Endothelial cell of umbilical vein (primary cell): ENCODE measurements around the gene OPA1. TPM values are rescaled to one million over a fixed set of nuclear protein-coding genes. Genes with fewer than 3 reads are reported as not detected.

ENCODE experiments used
- BruUV-seq: library from RNA; stranded (reverse); fragments of 400-500 nt; replicated peaks from 2 replicates; lab custom pipeline; 2021; lab: Mats Ljungman, UMichigan
- CTCF ChIA-PET: fragments of 300-600, 350-600 bp; sonication (Branson Sonifier 250); formaldehyde crosslinking; loops from one replicate; lab custom pipeline; 2021; ENCODE audit warnings: antibody characterized with exemption, inconsistent platforms; lab: Charles Lee
- POLR2A ChIA-PET: fragments of 300-600, 350-600 bp; sonication (Branson Sonifier 250); formaldehyde crosslinking; loops from one replicate; lab custom pipeline; 2021; ENCODE audit warnings: antibody characterized with exemption, inconsistent platforms; lab: Charles Lee
- DNase-seq: peaks from one replicate; pipeline ENCODE4 v3.0.0-alpha.2; 2011; ENCODE audit warnings: low read depth, low spot score
- FAIRE-seq: peaks from 2 replicates; lab custom pipeline; 2011; peaks lifted over from hg19 to GRCh38; lab: Jason Lieb, UNC
- H2AFZ ChIP-seq: 2 replicates; pipeline ENCODE4 v1.6.0; 2012; ENCODE audit warnings: low read depth, low read length, control low read depth, inconsistent platforms
- H3K27ac ChIP-seq: 2 replicates; pipeline ENCODE4 v1.5.1; 2011; ENCODE audit warnings: low read depth, mild to moderate bottlenecking, control low read depth, low read length, moderate library complexity; ENCODE audit not compliant: insufficient read depth
- H3K27me3 ChIP-seq, 2 experiments: 2 replicates each; pipeline versions ENCODE4 v1.6.0 to v1.6.1; 2011; ENCODE audit warnings: low read length in 2 of 2, mixed read lengths in 1 of 2; ENCODE audit not compliant: control insufficient read depth in 2 of 2, insufficient read depth in 2 of 2
- H3K36me3 ChIP-seq, 2 experiments: 2 replicates in 1 of 2; 3 replicates in 1 of 2; pipeline ENCODE4 v1.5.1; 2011; ENCODE audit warnings: low read length in 2 of 2, mild to moderate bottlenecking in 1 of 2, moderate library complexity in 1 of 2; ENCODE audit not compliant: control insufficient read depth in 2 of 2, insufficient read depth in 2 of 2; ENCODE audit errors: extremely low read depth in 1 of 2
- H3K4me1 ChIP-seq: 3 replicates; pipeline ENCODE4 v1.5.1; 2011; ENCODE audit warnings: mild to moderate bottlenecking, low read length; ENCODE audit not compliant: control insufficient read depth, insufficient read depth; ENCODE audit errors: extremely low read depth
- H3K4me2 ChIP-seq: 2 replicates; pipeline ENCODE4 v1.6.1; 2011; ENCODE audit warnings: low read length, control low read depth, mixed read lengths; ENCODE audit not compliant: insufficient read depth
- H3K4me3 ChIP-seq, 3 experiments: fragments of 200-600 bp in 1 of 3; sonication (generic), shearing (Covaris generic) in 1 of 3; replicated peaks in 1 of 3; 2 replicates each; pipeline ENCODE4 v1.5.1; 2011 to 2016; ENCODE audit warnings: control low read depth in 3 of 3, low read length in 3 of 3, mild to moderate bottlenecking in 2 of 3, inconsistent platforms in 1 of 3, low read depth in 1 of 3, moderate library complexity in 1 of 3; ENCODE audit not compliant: insufficient read depth in 1 of 3
- H3K79me2 ChIP-seq: 2 replicates; pipeline ENCODE4 v1.6.0; 2012; ENCODE audit warnings: low read length, inconsistent platforms; ENCODE audit not compliant: control insufficient read depth, insufficient read depth
- H3K9ac ChIP-seq: replicated peaks from 2 replicates; pipeline ENCODE3; 2011; ENCODE audit warnings: low read length, control low read depth; ENCODE audit not compliant: insufficient read depth; ENCODE audit errors: extremely low read depth
- H3K9me1 ChIP-seq: replicated peaks from 3 replicates; pipeline ENCODE4 v1.6.0; 2011; ENCODE audit warnings: mild to moderate bottlenecking, low read length; ENCODE audit not compliant: control insufficient read depth, insufficient read depth; ENCODE audit errors: extremely low read depth
- H3K9me3 ChIP-seq: replicated peaks from 2 replicates; pipeline ENCODE4 v1.5.1; 2012; ENCODE audit warnings: low read length, inconsistent platforms; ENCODE audit not compliant: control insufficient read depth, insufficient read depth
- H4K20me1 ChIP-seq: replicated peaks from 2 replicates; pipeline ENCODE3; 2011; ENCODE audit warnings: mild to moderate bottlenecking, low read length; ENCODE audit not compliant: control insufficient read depth, insufficient read depth; ENCODE audit errors: extremely low read depth
- CTCF ChIP-seq, 2 donors: IDR thresholded peaks; 1 replicate in 1 of 2; 2 replicates in 1 of 2; pipeline ENCODE4 v1.5.1; 2011; ENCODE audit warnings: low read length in 2 of 2, mild to moderate bottlenecking in 2 of 2, moderate library complexity in 2 of 2, control low read depth in 1 of 2, inconsistent platforms in 1 of 2, low read depth in 1 of 2; ENCODE audit not compliant: insufficient read depth in 1 of 2; ENCODE audit errors: extremely low read depth in 1 of 2
- GATA2 ChIP-seq: IDR thresholded peaks from 2 replicates; pipeline ENCODE4 v1.7.0; 2011; ENCODE audit warnings: low read depth, mild to moderate bottlenecking, moderate library complexity, mixed read lengths, low read length; ENCODE audit not compliant: insufficient read length, insufficient read depth
- JUN ChIP-seq: IDR thresholded peaks from 2 replicates; pipeline ENCODE4 v1.6.1; 2011; ENCODE audit warnings: borderline replicate concordance, low read depth; ENCODE audit not compliant: insufficient read length, insufficient read depth
- MAX ChIP-seq: IDR thresholded peaks from 2 replicates; pipeline ENCODE4 v1.6.1; 2011; ENCODE audit not compliant: insufficient read depth, insufficient read length
- MYC ChIP-seq: IDR thresholded peaks from one replicate; pipeline ENCODE4 v1.6.1; 2011; ENCODE audit warnings: mild to moderate bottlenecking, low read depth, low read length
- dilution Hi-C: fragments of 300-500 bp; cut with MboI; formaldehyde crosslinking; loops from one replicate; pipeline ENCODE4 v1.15.0; 2019; ENCODE audit warnings: low sequenced_read_pairs; ENCODE audit not compliant: extremely low pct_ligation_motif_present
- intact Hi-C: fragments of 100-400 bp; cut with micrococcal nuclease; formaldehyde crosslinking; loops from one replicate; pipeline ENCODE4 v1.10.0; 2022
- polyA plus RNA-seq, 4 experiments: library from polyadenylated mRNA; depleted of rRNA in 3 of 4; stranded (reverse) in 3 of 4; unstranded in 1 of 4; fragments of >200 nt; gene quantifications; 2 replicates each; pipeline versions ENCODE4 v1.2.1 to v1.2.3, GENCODE V29; 2011 to 2012; ENCODE audit warnings: missing spikeins in 1 of 4
- total RNA-seq: library from RNA; stranded (reverse); gene quantifications from 2 replicates; pipeline ENCODE4 v1.2.3, GENCODE V29; 2021

OPA1 gene
- total and polyA plus RNA-seq, 2 donors (not counting 3 experiments of a cell fraction or from before 2014, with no cell fraction given), result 10.0 to 62.0 TPM

- POLR2A ChIA-PET, result no interaction called here
Measured at GRCh38 chr3:193708270-193708669, 115.3 kb downstream of the OPA1 start.

GRCh38 chr3:193710286-193711165, 117.5 kb downstream of the OPA1 start:
- dilution Hi-C loops (no loop called here), intact Hi-C loops (no loop called here)
- Histone ChIP-seq H4K20me1 (no peaks in the 10 kb centered on the region), H3K9me1 (no peaks in the 10 kb centered on the region), H3K27ac (no peak overlapping the region), H3K36me3 (no peaks in the 10 kb centered on the region), H2AFZ (no peak overlapping the region), H3K9me3 (no peaks in the 10 kb centered on the region), H3K9ac (no peak overlapping the region), H3K27me3 (no peaks in the 10 kb centered on the region), H3K4me3 (no peak overlapping the region), H3K4me1 (no peaks in the 10 kb centered on the region), H3K4me2 (no peak overlapping the region), H3K79me2 (no peaks in the 10 kb centered on the region)
- no TSS peak for BruUV-seq
- DNase-seq (no peak), FAIRE-seq (no peak)
- TF ChIP-seq GATA2 (no peak), MYC (no peak), CTCF (IDR thresholded peaks at IDR 0.05; ENCODE audit: extremely low read depth in 1 of 2, insufficient read depth in 1 of 2, low read depth in 1 of 2, low read length in 2 of 2) (no peak)
- ChIA-PET CTCF (interaction anchor here (1.1 kb wide), 1 partner anchor 12 kb away, joined by 3 read pairs; no protein-coding TSS in a partner anchor), POLR2A (no interaction called here)

More at GRCh38 chr3:193708270-193708669, 115.3 kb downstream of the OPA1 start:
- Histone ChIP-seq H3K4me2 (no peak overlapping the region), H3K27ac (no peak overlapping the region), H3K27me3 (no peaks in the 10 kb centered on the region), H4K20me1 (no peaks in the 10 kb centered on the region), H3K9me1 (no peaks in the 10 kb centered on the region), H2AFZ (no peak overlapping the region), H3K9me3 (no peaks in the 10 kb centered on the region), H3K9ac (no peak overlapping the region), H3K79me2 (no peaks in the 10 kb centered on the region), H3K36me3 (no peaks in the 10 kb centered on the region), H3K4me1 (no peaks in the 10 kb centered on the region), H3K4me3 (no peak overlapping the region)
- FAIRE-seq (no peak), DNase-seq (no peak)
- no TSS peak for BruUV-seq
- dilution Hi-C loops, result no loop called here
- CTCF ChIA-PET, result interaction anchor here (1.7 kb wide), 1 partner anchor 31 kb away, joined by 4 read pairs; no protein-coding TSS in a partner anchor
- intact Hi-C loops, result no loop called here
- TF ChIP-seq JUN (no peak), MAX (no peak)
